HG02588 (cell line): ENCODE data around the gene BCAR1.
"Not testable (repeated sequence)": the region's sequence is repeated elsewhere in the genome, so short reads cannot be mapped to it uniquely, and the experiment has no call there.

ENCODE experiments used
- ATAC-seq: cut with Tn5 transposase; IDR thresholded peaks from one replicate; pipeline ENCODE4 v1.9.1; 2021; ENCODE audit warnings: mild to moderate bottlenecking, moderate library complexity; ENCODE audit not compliant: unreplicated experiment

The BCAR1 gene

GRCh38 chr16:75241955-75242354 lies 9.5 kb downstream of the BCAR1 start:
- ATAC-seq, result no peak

- no peak for ATAC-seq
Measured at GRCh38 chr16:75241412-75241811, 10.0 kb downstream of the BCAR1 start.

GRCh38 chr16:75240633-75241032 lies 10.8 kb downstream of the BCAR1 start:
- not testable (repeated sequence) for ATAC-seq

GRCh38 chr16:75239542-75240122 lies 11.8 kb downstream of the BCAR1 start:
- ATAC-seq, result no peak

- no peak for ATAC-seq
Measured at GRCh38 chr16:75238853-75239541, 12.4 kb downstream of the BCAR1 start.

- ATAC-seq, result no peak
Measured at GRCh38 chr16:75238132-75238852, 13.1 kb downstream of the BCAR1 start.

- ATAC-seq, result no peak
Measured at GRCh38 chr16:75237398-75238131, 13.9 kb downstream of the BCAR1 start.

GRCh38 chr16:75236736-75237397 lies 14.6 kb downstream of the BCAR1 start:
- no peak for ATAC-seq

- no peak for ATAC-seq
Measured at GRCh38 chr16:75236232-75236631, 15.2 kb downstream of the BCAR1 start.

GRCh38 chr16:75235721-75236193 lies 15.7 kb downstream of the BCAR1 start:
- ATAC-seq, result no peak

- no peak for ATAC-seq
Measured at GRCh38 chr16:75234856-75235696, 16.3 kb downstream of the BCAR1 start.

GRCh38 chr16:75233611-75233938 lies 17.8 kb downstream of the BCAR1 start:
- no peak for ATAC-seq

GRCh38 chr16:75231570-75231969 lies 19.9 kb downstream of the BCAR1 start:
- no peak for ATAC-seq

- no peak for ATAC-seq
Measured at GRCh38 chr16:75230471-75231110, 20.8 kb downstream of the BCAR1 start.

GRCh38 chr16:75229172-75230031 lies 22.0 kb downstream of the BCAR1 start:
- ATAC-seq, result no peak

GRCh38 chr16:75228143-75228976 lies 23.1 kb downstream of the BCAR1 start:
- no peak for ATAC-seq

GRCh38 chr16:75227361-75228142 lies 23.9 kb downstream of the BCAR1 start:
- ATAC-seq, result no peak
